ENCODE data around the gene ADAMTSL1.

Gene ADAMTSL1

GRCh38 chr9:18935541-18935940 is 461.6 kb downstream of the ADAMTSL1 start:
- no peak for DNase-seq (ENCODE audit: low read depth)
- no peak overlapping the region for H3K4me3 ChIP-seq (ENCODE audit: low read depth, low read length)
- no peak for TF ChIP-seq CTCF (IDR thresholded peaks at IDR 0.05; ENCODE audit: low read depth, low read length, missing control alignments)

GRCh38 chr9:18936094-18936871 is 462.3 kb downstream of the ADAMTSL1 start:
- DNase-seq (ENCODE audit: low read depth), result no peak
- no peak for TF ChIP-seq CTCF (IDR thresholded peaks at IDR 0.05; ENCODE audit: low read depth, low read length, missing control alignments)
- H3K4me3 ChIP-seq (ENCODE audit: low read depth, low read length), result no peak overlapping the region

GRCh38 chr9:18939943-18940342 is 466.0 kb downstream of the ADAMTSL1 start:
- no peak for DNase-seq (ENCODE audit: low read depth)
- no peak for TF ChIP-seq CTCF (IDR thresholded peaks at IDR 0.05; ENCODE audit: low read depth, low read length, missing control alignments)
- H3K4me3 ChIP-seq (ENCODE audit: low read depth, low read length), result no peak overlapping the region

GRCh38 chr9:18941060-18941740 is 467.2 kb downstream of the ADAMTSL1 start:
- no peak for TF ChIP-seq CTCF (IDR thresholded peaks at IDR 0.05; ENCODE audit: low read depth, low read length, missing control alignments)
- H3K4me3 ChIP-seq (ENCODE audit: low read depth, low read length), result no peak overlapping the region
- DNase-seq (ENCODE audit: low read depth), result no peak

GRCh38 chr9:18942801-18943200 is 468.8 kb downstream of the ADAMTSL1 start:
- TF ChIP-seq CTCF (IDR thresholded peaks at IDR 0.05; ENCODE audit: low read depth, low read length, missing control alignments), result no peak
- DNase-seq (ENCODE audit: low read depth), result no peak
- H3K4me3 ChIP-seq (ENCODE audit: low read depth, low read length), result no peak overlapping the region

GRCh38 chr9:18947892-18948339 is 474.0 kb downstream of the ADAMTSL1 start:
- TF ChIP-seq CTCF (IDR thresholded peaks at IDR 0.05; ENCODE audit: low read depth, low read length, missing control alignments), result no peak
- no peak for DNase-seq (ENCODE audit: low read depth)
- no peak overlapping the region for H3K4me3 ChIP-seq (ENCODE audit: low read depth, low read length)

All from GM12864 (cell line).